OCI-LY7 (cell line): Measurements from ENCODE around the gene MACROD2. TPM values are rescaled to one million over a fixed set of nuclear protein-coding genes. Genes with fewer than 3 reads are reported as not detected.
A peak's percentile ranks its signal among the peaks of the same experiment; 100 is the strongest.

Source experiments
- BruUV-seq: library from RNA; stranded (reverse); fragments of 400-500 nt; replicated peaks from 2 replicates; lab custom pipeline; 2021; lab: Mats Ljungman, UMichigan
- CTCF ChIA-PET: fragments of 300-600 bp; sonication (Branson Sonifier 250); formaldehyde crosslinking; loops from one replicate; lab custom pipeline; 2022; ENCODE audit warnings: antibody characterized with exemption; ENCODE audit not compliant: unreplicated experiment; lab: Charles Lee
- POLR2A ChIA-PET: fragments of 300-600 bp; sonication (Branson Sonifier 250); formaldehyde crosslinking; loops from one replicate; lab custom pipeline; 2022; ENCODE audit warnings: antibody characterized with exemption; lab: Charles Lee
- DNase-seq: peaks from one replicate; pipeline ENCODE4 v3.0.0-alpha.2; 2015; ENCODE audit warnings: low spot score
- H2AFZ ChIP-seq: fragments of 200-600 bp; sonication (generic), shearing (Covaris generic); 2 replicates; pipeline ENCODE4 v1.6.1; 2014; ENCODE audit warnings: mild to moderate bottlenecking, antibody characterized with exemption, low read length, moderate library complexity
- H3K27ac ChIP-seq: fragments of 200-600 bp; sonication (generic); 2 replicates; pipeline ENCODE4 v1.5.1; 2014; ENCODE audit warnings: mixed run types, low read depth, mild to moderate bottlenecking, moderate library complexity, low read length, inconsistent platforms; ENCODE audit not compliant: poor library complexity, severe bottlenecking
- H3K36me3 ChIP-seq: fragments of 200-600 bp; sonication (generic); 2 replicates; pipeline ENCODE4 v1.6.1; 2014; ENCODE audit warnings: mild to moderate bottlenecking, antibody characterized with exemption, low read length, moderate library complexity, mixed read lengths; ENCODE audit not compliant: insufficient read depth
- H3K4me1 ChIP-seq: fragments of 200-600 bp; sonication (generic); 2 replicates; pipeline ENCODE4 v1.5.1; 2014; ENCODE audit warnings: mild to moderate bottlenecking, low read length; ENCODE audit not compliant: insufficient read depth, poor library complexity, severe bottlenecking
- H3K4me2 ChIP-seq: fragments of 200-600 bp; sonication (generic); 2 replicates; pipeline ENCODE4 v1.6.1; 2014; ENCODE audit warnings: mild to moderate bottlenecking, low read length
- H3K4me3 ChIP-seq: fragments of 200-600 bp; sonication (generic); 2 replicates; pipeline ENCODE4 v1.5.1; 2014; ENCODE audit warnings: mild to moderate bottlenecking, low read depth, low read length; ENCODE audit not compliant: poor library complexity, severe bottlenecking
- H3K79me2 ChIP-seq: fragments of 200-600 bp; sonication (generic); 2 replicates; pipeline ENCODE4 v1.6.1; 2016; ENCODE audit warnings: low read depth, mild to moderate bottlenecking, low read length, moderate library complexity, mixed read lengths; ENCODE audit not compliant: insufficient read depth
- H3K9me2 ChIP-seq: fragments of 200-600 bp; sonication (generic); 2 replicates; pipeline ENCODE4 v1.6.1; 2016; ENCODE audit warnings: mild to moderate bottlenecking, low read length, mixed read lengths; ENCODE audit not compliant: insufficient read depth
- H3K9me3 ChIP-seq: fragments of 200-600 bp; sonication (generic); 2 replicates; pipeline ENCODE4 v1.6.1; 2014; ENCODE audit warnings: mild to moderate bottlenecking, mixed run types, low read length, mixed read lengths
- H4K20me1 ChIP-seq: fragments of 200-600 bp; sonication (generic); 2 replicates; pipeline ENCODE4 v1.6.1; 2014; ENCODE audit warnings: mild to moderate bottlenecking, antibody characterized with exemption, low read length, moderate library complexity, mixed read lengths; ENCODE audit not compliant: insufficient read depth
- CTCF ChIP-seq: fragments of 200-600 bp; sonication (generic); conservative IDR thresholded peaks from 2 replicates; pipeline ENCODE4 v1.5.1; 2014; ENCODE audit warnings: mild to moderate bottlenecking, antibody characterized with exemption, low read length, moderate library complexity, mixed read lengths
- EZH2phosphoT487 ChIP-seq: fragments of 200-600 bp; sonication (generic); IDR thresholded peaks from 2 replicates; pipeline ENCODE4 v1.6.1; 2018; ENCODE audit warnings: low read depth, borderline replicate concordance, mild to moderate bottlenecking, mixed run types, antibody characterized with exemption, low read length, moderate library complexity, mixed read lengths
- intact Hi-C: fragments of 100-400 bp; cut with micrococcal nuclease; formaldehyde crosslinking; loops from one replicate; pipeline ENCODE4 v1.10.0; 2022; ENCODE audit not compliant: unreplicated experiment
- total RNA-seq, 2 experiments: library from RNA; depleted of rRNA in 1 of 2; stranded (reverse); fragments of >200 nt in 1 of 2; shearing (Covaris generic) in 1 of 2; gene quantifications; 2 replicates each; pipeline ENCODE4 v1.2.3, GENCODE V29; 2014 to 2022

MACROD2 gene
- total RNA-seq, 2 experiments from 2014 or later = 0.09 to 4.5 TPM

DNA sequence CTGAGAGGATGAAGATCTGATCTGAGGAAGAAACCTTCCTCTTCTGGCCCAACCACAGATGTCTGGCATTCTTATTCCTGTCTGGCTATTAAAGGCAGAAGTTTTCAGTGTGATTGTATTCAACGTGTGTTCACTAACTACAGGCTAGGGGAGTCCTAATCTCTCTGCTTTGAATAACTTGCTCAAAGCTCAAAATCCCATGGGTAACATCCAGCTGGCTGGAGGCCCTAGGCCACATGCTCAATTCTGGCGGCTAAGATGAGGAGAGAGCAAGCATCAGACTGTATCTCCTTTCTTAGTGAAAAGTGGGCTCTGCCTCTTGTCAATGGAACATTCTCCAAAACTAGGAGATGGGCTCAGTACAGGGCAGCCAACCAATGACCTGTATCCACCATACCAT, 2099.9 kb downstream of the MACROD2 start:
- POLR2A ChIA-PET = interaction anchor here (0.7 to 2.4 kb wide), 8 partner anchors 10 to 159 kb away, joined by 3 to 10 read pairs (median 3); no protein-coding TSS in a partner anchor
- Histone ChIP-seq H3K36me3 (no peaks in the 10 kb centered on the region), H3K4me3 (no peak overlapping the region), H3K4me2 (0 out of 2 replicates have a peak overlapping the region, but pooled peaks have one; percentile 1), H3K79me2 (no peaks in the 10 kb centered on the region), H3K4me1 (peaks cover 21% of the 10 kb centered on the region), H4K20me1 (no peaks in the 10 kb centered on the region), H3K9me3 (peaks cover 11% of the 10 kb centered on the region; the same call in 1 of the 2 replicates), H3K9me2 (no peaks in the 10 kb centered on the region), H2AFZ (0 out of 2 replicates have a peak overlapping the region, but pooled peaks have one; percentile 51), H3K27ac (no peak overlapping the region)
- CTCF ChIA-PET = interaction anchor here (0.7 to 1.5 kb wide), 2 partner anchors 33 to 61 kb away, joined by 3 read pairs; no protein-coding TSS in a partner anchor
- intact Hi-C loops = no loop called here
- TF ChIP-seq EZH2phosphoT487 (no peak), CTCF (no peak)
- DNase-seq = peak; percentile 25
- no TSS peak for BruUV-seq

DNA sequence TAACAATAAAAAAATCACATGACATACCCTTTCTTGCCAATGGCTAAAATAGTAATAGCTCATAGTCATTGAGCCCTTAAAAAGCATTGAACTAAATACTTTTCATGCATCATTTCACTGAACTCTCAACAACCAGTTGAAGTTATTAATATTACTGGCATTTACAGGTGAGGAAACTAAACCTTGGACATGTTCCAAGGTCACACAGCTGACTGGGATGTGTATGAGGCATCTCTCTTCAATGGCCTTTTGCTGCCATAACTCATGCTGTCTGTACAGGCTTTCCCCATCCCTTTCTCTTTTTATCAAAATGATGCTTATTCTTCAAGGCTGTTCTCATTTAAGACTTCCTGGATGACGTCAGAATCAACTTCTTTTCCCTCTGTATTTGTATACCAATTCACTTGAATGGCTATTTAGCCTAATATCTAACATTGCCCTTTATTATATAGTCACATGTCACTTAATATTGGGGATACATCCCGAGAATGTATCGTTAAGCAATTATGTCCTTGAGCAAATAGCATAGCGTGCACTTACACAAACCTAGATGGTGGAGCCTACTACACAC, 2101.5 kb downstream of the MACROD2 start:
- CTCF ChIA-PET = no interaction called here
- no peak for TF ChIP-seq CTCF
- no peak for TF ChIP-seq EZH2phosphoT487
- H3K79me2 ChIP-seq = no peaks in the 10 kb centered on the region
- H3K4me1 ChIP-seq = peaks cover 34% of the 10 kb centered on the region
- BruUV-seq = no TSS peak
- H3K9me3 ChIP-seq = no peaks in the 10 kb centered on the region
- POLR2A ChIA-PET = interaction anchor here (0.6 to 2.4 kb wide), 7 partner anchors 9 to 46 kb away, joined by 3 to 10 read pairs (median 4); no protein-coding TSS in a partner anchor
- H4K20me1 ChIP-seq = no peaks in the 10 kb centered on the region
- no peaks in the 10 kb centered on the region for H3K36me3 ChIP-seq
- H3K4me2 ChIP-seq = no peak overlapping the region
- intact Hi-C loops = no loop called here
- H3K4me3 ChIP-seq = no peak overlapping the region
- no peaks in the 10 kb centered on the region for H3K9me2 ChIP-seq
- no peak overlapping the region for H2AFZ ChIP-seq
- no peak for DNase-seq
- H3K27ac ChIP-seq = no peak overlapping the region

DNA sequence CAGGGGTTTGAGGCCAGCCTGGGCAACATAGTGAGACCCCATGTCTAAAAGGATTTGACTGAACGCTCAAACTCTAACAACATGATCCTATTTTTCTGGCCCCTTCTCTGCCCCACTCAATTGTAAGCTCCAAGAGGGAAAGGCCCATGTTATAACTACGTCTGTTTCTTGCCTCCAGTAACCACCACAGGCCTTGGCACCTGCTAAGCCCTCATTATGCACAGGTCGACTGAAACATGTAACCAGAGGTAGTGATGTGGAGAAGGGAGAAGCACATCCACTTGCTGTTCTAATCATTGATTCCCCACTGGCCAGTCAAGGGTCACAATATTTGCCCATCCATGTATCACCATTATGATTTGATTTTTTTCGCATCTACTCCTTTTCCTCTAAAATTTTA, 2102.5 kb downstream of the MACROD2 start:
- intact Hi-C loops = no loop called here
- Histone ChIP-seq H3K4me3 (no peak overlapping the region), H3K9me3 (no peaks in the 10 kb centered on the region), H2AFZ (no peak overlapping the region), H3K27ac (no peak overlapping the region), H3K36me3 (no peaks in the 10 kb centered on the region), H3K4me1 (peaks cover 44% of the 10 kb centered on the region), H3K4me2 (no peak overlapping the region), H4K20me1 (no peaks in the 10 kb centered on the region), H3K79me2 (no peaks in the 10 kb centered on the region), H3K9me2 (no peaks in the 10 kb centered on the region)
- TF ChIP-seq CTCF (no peak), EZH2phosphoT487 (no peak)
- no peak for DNase-seq
- CTCF ChIA-PET = no interaction called here
- BruUV-seq = no TSS peak
- POLR2A ChIA-PET = interaction anchor here (1.8 kb wide), 1 partner anchor 30 kb away, joined by 6 read pairs; no protein-coding TSS in a partner anchor
